PC-3 (cell line): ENCODE results near the gene FLCN. TPM values are rescaled to one million over a fixed set of nuclear protein-coding genes. Genes with fewer than 3 reads are reported as not detected.

ENCODE experiments used
- ATAC-seq: fragments of 200-7000 bp; cut with Tn5 transposase; 2 replicates; pipeline ENCODE4 v1.9.1; 2020; ENCODE audit warnings: mild to moderate bottlenecking, moderate library complexity
- BruUV-seq: library from RNA; stranded (reverse); fragments of 400-500 nt; replicated peaks from 2 replicates; lab custom pipeline; 2021; lab: Mats Ljungman, UMichigan
- CTCF ChIA-PET: fragments of 300-600 bp; sonication (Branson Sonifier 250); formaldehyde crosslinking; loops from one replicate; lab custom pipeline; 2022; ENCODE audit warnings: antibody characterized with exemption; lab: Charles Lee
- POLR2A ChIA-PET: fragments of 300-600 bp; sonication (Branson Sonifier 250); formaldehyde crosslinking; loops from one replicate; lab custom pipeline; 2022; ENCODE audit warnings: antibody characterized with exemption; ENCODE audit not compliant: unreplicated experiment; lab: Charles Lee
- DNase-seq: peaks from one replicate; pipeline ENCODE4 v3.0.0-alpha.2; 2015
- H2AFZ ChIP-seq: fragments of 300-600 bp; sonication (generic); 2 replicates; pipeline ENCODE4 v1.6.0; 2016; ENCODE audit warnings: antibody characterized with exemption, low read length
- H3F3A ChIP-seq: fragments of 300-600 bp; sonication (generic); one replicate; pipeline ENCODE4 v1.6.0; 2017; ENCODE audit warnings: antibody characterized with exemption, low read length, control low read depth, mild to moderate bottlenecking; ENCODE audit not compliant: unreplicated experiment
- H3K27ac ChIP-seq: fragments of 300-600 bp; sonication (generic); 2 replicates; pipeline ENCODE4 v1.5.1; 2016; ENCODE audit warnings: mild to moderate bottlenecking, low read length
- H3K27me3 ChIP-seq: fragments of 300-600 bp; sonication (generic); 2 replicates; pipeline ENCODE4 v1.6.1; 2016; ENCODE audit warnings: low read length, mixed read lengths
- H3K36me3 ChIP-seq: fragments of 300-600 bp; sonication (generic); 2 replicates; pipeline ENCODE4 v1.6.1; 2016; ENCODE audit warnings: low read depth, mixed run types, low read length, mixed read lengths
- H3K4me1 ChIP-seq: fragments of 300-600 bp; sonication (generic); 2 replicates; pipeline ENCODE4 v1.5.1; 2016; ENCODE audit warnings: low read length; ENCODE audit not compliant: insufficient read depth
- H3K4me2 ChIP-seq: fragments of 300-600 bp; sonication (generic); 2 replicates; pipeline ENCODE4 v1.6.0; 2016; ENCODE audit warnings: low read length
- H3K4me3 ChIP-seq: fragments of 300-600 bp; sonication (generic); 2 replicates; pipeline ENCODE4 v1.5.1; 2016; ENCODE audit warnings: mild to moderate bottlenecking, low read length, mixed read lengths
- H3K79me2 ChIP-seq: fragments of 300-600 bp; sonication (generic); 2 replicates; pipeline ENCODE4 v1.6.1; 2017; ENCODE audit warnings: low read length, mixed read lengths
- H3K9ac ChIP-seq: fragments of 300-600 bp; sonication (generic); 2 replicates; pipeline ENCODE4 v1.6.0; 2016; ENCODE audit warnings: mild to moderate bottlenecking, low read length
- H3K9me2 ChIP-seq: fragments of 300-600 bp; sonication (generic); replicated peaks from 2 replicates; pipeline ENCODE4 v1.6.1; 2016; ENCODE audit warnings: mixed run types, low read length, mixed read lengths
- H3K9me3 ChIP-seq: fragments of 300-600 bp; sonication (generic); 2 replicates; pipeline ENCODE4 v1.6.1; 2016; ENCODE audit warnings: low read length, mixed read lengths
- H4K20me1 ChIP-seq: fragments of 300-600 bp; sonication (generic); 2 replicates; pipeline ENCODE4 v1.6.1; 2016; ENCODE audit warnings: low read length, mixed read lengths
- CTCF ChIP-seq: fragments of 300-600 bp; sonication (generic); conservative IDR thresholded peaks from 2 replicates; pipeline ENCODE4 v1.5.1; 2017; ENCODE audit warnings: antibody characterized with exemption, low read depth, mild to moderate bottlenecking, low read length
- EZH2 ChIP-seq: fragments of 300-600 bp; sonication (generic); IDR thresholded peaks from one replicate; pipeline ENCODE4 v1.6.1; 2017; ENCODE audit warnings: antibody characterized with exemption, mild to moderate bottlenecking, low read length; ENCODE audit not compliant: unreplicated experiment
- EZH2phosphoT487 ChIP-seq: fragments of 300-600 bp; sonication (generic); IDR thresholded peaks from 2 replicates; pipeline ENCODE4 v1.6.1; 2018; ENCODE audit warnings: mild to moderate bottlenecking, antibody characterized with exemption, low read length, borderline replicate concordance
- intact Hi-C: fragments of 100-400 bp; cut with micrococcal nuclease; formaldehyde crosslinking; loops from 2 replicates; pipeline ENCODE4 v1.9.0; 2023
- total RNA-seq: library from RNA; depleted of rRNA; stranded (reverse); fragments of >200 nt; gene quantifications from 2 replicates; pipeline ENCODE4 v1.2.3, GENCODE V29; 2014

FLCN gene
- total RNA-seq, 1 experiment from 2014 or later = 30.8 TPM

- no peaks in the 10 kb centered on the region for H3K9me2 ChIP-seq
- DNase-seq (no peak), ATAC-seq (no peak)
- no peak overlapping the region for H3K9ac ChIP-seq
- peaks cover 11% of the 10 kb centered on the region for H3K4me1 ChIP-seq
- H2AFZ ChIP-seq = no peak overlapping the region
- H3K36me3 ChIP-seq = peaks cover 36% of the 10 kb centered on the region
- no peak overlapping the region for H3K4me3 ChIP-seq
- intact Hi-C loops = no loop called here
- no peaks in the 10 kb centered on the region for H3K27me3 ChIP-seq
- no TSS peak for BruUV-seq
- no peaks in the 10 kb centered on the region for H3F3A ChIP-seq
- peaks cover 47% of the 10 kb centered on the region for H4K20me1 ChIP-seq
- no peak overlapping the region for H3K4me2 ChIP-seq
- H3K79me2 ChIP-seq = peaks cover 83% of the 10 kb centered on the region
- ChIA-PET POLR2A (no interaction called here), CTCF (interaction anchor here (0.6 kb wide), 1 partner anchor 8 kb away, joined by 4 read pairs; no protein-coding TSS in a partner anchor)
- H3K27ac ChIP-seq = no peak overlapping the region
- TF ChIP-seq CTCF = no peak
- TF ChIP-seq EZH2 = no peak
- no peak for TF ChIP-seq EZH2phosphoT487
- H3K9me3 ChIP-seq = no peaks in the 10 kb centered on the region
Measured at GRCh38 chr17:17275971-17276370, 39.0 kb upstream of the FLCN start.

- H3K36me3 ChIP-seq = peaks cover 69% of the 10 kb centered on the region
Measured at GRCh38 chr17:17269926-17270773, 33.2 kb upstream of the FLCN start.

More at GRCh38 chr17:17269926-17270773, 33.2 kb upstream of the FLCN start:
- no TSS peak for BruUV-seq
- ATAC-seq (no peak), DNase-seq (peak; percentile 37)
- ChIA-PET CTCF (no interaction called here), POLR2A (no interaction called here)
- Histone ChIP-seq H3K9me3 (no peaks in the 10 kb centered on the region), H3K9ac (no peak overlapping the region), H4K20me1 (peaks cover 14% of the 10 kb centered on the region; the same call in 1 of the 2 replicates), H3F3A (no peaks in the 10 kb centered on the region), H3K27me3 (no peaks in the 10 kb centered on the region), H3K79me2 (peaks cover 30% of the 10 kb centered on the region), H3K4me1 (no peaks in the 10 kb centered on the region), H3K4me2 (no peak overlapping the region), H3K27ac (no peak overlapping the region), H3K9me2 (no peaks in the 10 kb centered on the region), H3K4me3 (no peak overlapping the region), H2AFZ (no peak overlapping the region)
- intact Hi-C loops = no loop called here
- TF ChIP-seq CTCF (peak; percentile 60), EZH2phosphoT487 (no peak), EZH2 (no peak)
